ENCODE results near the gene NEAT1. TPM values are rescaled to one million over a fixed set of nuclear protein-coding genes. Genes with fewer than 3 reads are reported as not detected.

NEAT1 gene
- total and polyA plus RNA-seq, 9 of the 15 experiments (the other 6 are each of a cell fraction or from before 2014, with no cell fraction given): 20.1 to 389 (median 62.8) TPM

DNA sequence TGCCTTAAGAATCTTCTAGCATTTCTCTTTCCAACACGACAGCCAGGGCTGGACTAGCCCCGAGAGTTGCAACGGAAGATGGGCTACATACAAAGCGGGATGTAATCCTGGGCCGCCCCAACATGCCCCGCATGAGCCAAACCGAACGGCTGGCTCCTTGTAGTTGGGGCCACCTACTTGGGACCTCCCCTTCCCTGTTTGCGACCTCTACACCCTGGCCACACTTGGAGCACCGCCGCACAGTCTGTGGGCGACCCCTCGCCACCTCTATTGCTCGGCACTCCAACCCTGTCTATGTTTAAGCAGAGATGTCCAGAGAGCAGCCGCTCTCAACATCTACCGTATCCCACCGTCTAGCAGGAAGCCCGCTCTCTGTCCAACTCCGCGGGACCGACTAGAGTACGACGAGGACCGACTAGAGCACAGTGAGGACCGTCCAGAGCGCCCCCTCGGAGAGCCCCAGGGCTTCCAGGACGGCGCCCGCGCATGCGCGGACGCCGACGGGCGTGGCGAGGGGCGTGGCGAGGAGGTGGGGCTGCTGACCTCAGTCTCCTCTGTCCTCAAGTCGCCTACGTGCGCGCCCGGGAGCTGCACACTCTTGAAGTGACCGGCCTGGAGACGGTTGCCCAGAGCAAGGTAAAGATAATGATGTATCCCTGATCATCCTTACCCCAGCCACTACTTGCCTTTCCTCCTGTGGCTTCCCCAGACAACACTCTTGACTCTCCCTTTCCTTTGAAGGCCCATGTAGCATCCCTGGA, 32.3 kb downstream of the NEAT1 start (continued):
- no peak for TF ChIP-seq WHSC1 (IDR thresholded peaks at IDR 0.05; ENCODE audit: low read length)
- TF ChIP-seq, protein P1, sequence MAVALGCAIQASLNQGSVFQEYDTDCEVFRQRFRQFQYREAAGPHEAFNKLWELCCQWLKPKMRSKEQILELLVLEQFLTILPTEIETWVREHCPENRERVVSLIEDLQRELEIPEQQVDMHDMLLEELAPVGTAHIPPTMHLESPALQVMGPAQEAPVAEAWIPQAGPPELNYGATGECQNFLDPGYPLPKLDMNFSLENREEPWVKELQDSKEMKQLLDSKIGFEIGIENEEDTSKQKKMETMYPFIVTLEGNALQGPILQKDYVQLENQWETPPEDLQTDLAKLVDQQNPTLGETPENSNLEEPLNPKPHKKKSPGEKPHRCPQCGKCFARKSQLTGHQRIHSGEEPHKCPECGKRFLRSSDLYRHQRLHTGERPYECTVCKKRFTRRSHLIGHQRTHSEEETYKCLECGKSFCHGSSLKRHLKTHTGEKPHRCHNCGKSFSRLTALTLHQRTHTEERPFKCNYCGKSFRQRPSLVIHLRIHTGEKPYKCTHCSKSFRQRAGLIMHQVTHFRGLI (CRISPR knock-in tag; IDR thresholded peaks at IDR 0.05): no peak
- no peak for TF ChIP-seq ILK (tag; IDR thresholded peaks at IDR 0.05; ENCODE audit: borderline replicate concordance, low read depth)
- TF ChIP-seq, protein P2, sequence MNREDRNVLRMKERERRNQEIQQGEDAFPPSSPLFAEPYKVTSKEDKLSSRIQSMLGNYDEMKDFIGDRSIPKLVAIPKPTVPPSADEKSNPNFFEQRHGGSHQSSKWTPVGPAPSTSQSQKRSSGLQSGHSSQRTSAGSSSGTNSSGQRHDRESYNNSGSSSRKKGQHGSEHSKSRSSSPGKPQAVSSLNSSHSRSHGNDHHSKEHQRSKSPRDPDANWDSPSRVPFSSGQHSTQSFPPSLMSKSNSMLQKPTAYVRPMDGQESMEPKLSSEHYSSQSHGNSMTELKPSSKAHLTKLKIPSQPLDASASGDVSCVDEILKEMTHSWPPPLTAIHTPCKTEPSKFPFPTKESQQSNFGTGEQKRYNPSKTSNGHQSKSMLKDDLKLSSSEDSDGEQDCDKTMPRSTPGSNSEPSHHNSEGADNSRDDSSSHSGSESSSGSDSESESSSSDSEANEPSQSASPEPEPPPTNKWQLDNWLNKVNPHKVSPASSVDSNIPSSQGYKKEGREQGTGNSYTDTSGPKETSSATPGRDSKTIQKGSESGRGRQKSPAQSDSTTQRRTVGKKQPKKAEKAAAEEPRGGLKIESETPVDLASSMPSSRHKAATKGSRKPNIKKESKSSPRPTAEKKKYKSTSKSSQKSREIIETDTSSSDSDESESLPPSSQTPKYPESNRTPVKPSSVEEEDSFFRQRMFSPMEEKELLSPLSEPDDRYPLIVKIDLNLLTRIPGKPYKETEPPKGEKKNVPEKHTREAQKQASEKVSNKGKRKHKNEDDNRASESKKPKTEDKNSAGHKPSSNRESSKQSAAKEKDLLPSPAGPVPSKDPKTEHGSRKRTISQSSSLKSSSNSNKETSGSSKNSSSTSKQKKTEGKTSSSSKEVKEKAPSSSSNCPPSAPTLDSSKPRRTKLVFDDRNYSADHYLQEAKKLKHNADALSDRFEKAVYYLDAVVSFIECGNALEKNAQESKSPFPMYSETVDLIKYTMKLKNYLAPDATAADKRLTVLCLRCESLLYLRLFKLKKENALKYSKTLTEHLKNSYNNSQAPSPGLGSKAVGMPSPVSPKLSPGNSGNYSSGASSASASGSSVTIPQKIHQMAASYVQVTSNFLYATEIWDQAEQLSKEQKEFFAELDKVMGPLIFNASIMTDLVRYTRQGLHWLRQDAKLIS (CRISPR knock-in tag; IDR thresholded peaks at IDR 0.05): peak; percentile 79
- TF ChIP-seq, protein P3, sequence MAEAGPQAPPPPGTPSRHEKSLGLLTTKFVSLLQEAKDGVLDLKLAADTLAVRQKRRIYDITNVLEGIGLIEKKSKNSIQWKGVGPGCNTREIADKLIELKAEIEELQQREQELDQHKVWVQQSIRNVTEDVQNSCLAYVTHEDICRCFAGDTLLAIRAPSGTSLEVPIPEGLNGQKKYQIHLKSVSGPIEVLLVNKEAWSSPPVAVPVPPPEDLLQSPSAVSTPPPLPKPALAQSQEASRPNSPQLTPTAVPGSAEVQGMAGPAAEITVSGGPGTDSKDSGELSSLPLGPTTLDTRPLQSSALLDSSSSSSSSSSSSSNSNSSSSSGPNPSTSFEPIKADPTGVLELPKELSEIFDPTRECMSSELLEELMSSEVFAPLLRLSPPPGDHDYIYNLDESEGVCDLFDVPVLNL (CRISPR knock-in tag; IDR thresholded peaks at IDR 0.05; ENCODE audit: low read depth): no peak
- no peak for TF ChIP-seq ZFPM2 (CRISPR knock-in tag; IDR thresholded peaks at IDR 0.05)
- TF ChIP-seq ZNF12 (CRISPR knock-in tag; IDR thresholded peaks at IDR 0.05): no peak
- TF ChIP-seq FOXJ2 (tag; IDR thresholded peaks at IDR 0.05): no peak
- TF ChIP-seq KAT7 (CRISPR knock-in tag; IDR thresholded peaks at IDR 0.05; ENCODE audit: borderline replicate concordance): no peak; the same call in 1 of the 2 replicates
- TF ChIP-seq CCNT2 (IDR thresholded peaks at IDR 0.05; ENCODE audit: borderline replicate concordance, extremely low read depth, insufficient read length, low read depth, low read length): peak; percentile 94
- no peak for TF ChIP-seq STAT5A (IDR thresholded peaks at IDR 0.05; ENCODE audit: borderline replicate concordance, low read length)
- TF ChIP-seq PHF8 (IDR thresholded peaks at IDR 0.05; ENCODE audit: borderline replicate concordance, low read length): peak; percentile 72; the same call in 1 of the 2 replicates
- no peak for TF ChIP-seq HOXB6 (CRISPR knock-in tag; IDR thresholded peaks at IDR 0.05; ENCODE audit: borderline replicate concordance)
- no peak for TF ChIP-seq BRD9 (IDR thresholded peaks at IDR 0.05; ENCODE audit: low read depth, partially characterized antibody)
- no peak for TF ChIP-seq HMG20A (CRISPR knock-in tag; conservative IDR thresholded peaks at IDR 0.05)
- TF ChIP-seq STAT6 (CRISPR knock-in tag; IDR thresholded peaks at IDR 0.05): no peak
- TF ChIP-seq MYC (IDR thresholded peaks at IDR 0.05; ENCODE audit: low read depth, low read length): no peak; the same call in none of the 2 replicates
- 0 out of 2 replicates have a peak, but pooled peaks have one; percentile 40 for TF ChIP-seq MYC (CRISPR knock-in tag; IDR thresholded peaks at IDR 0.05; ENCODE audit: borderline replicate concordance, low read depth)

Data from K562 (cell line).